Smooth muscle cell (in vitro differentiated cells): ENCODE measurements around the gene CELF3. TPM values are rescaled to one million over a fixed set of nuclear protein-coding genes. Genes with fewer than 3 reads are reported as not detected.

ENCODE experiments used
- DNase-seq: peaks from one replicate; lab custom pipeline; 2025; ENCODE audit not compliant: unreplicated experiment; lab: John Stamatoyannopoulos, UW
- H2AFZ ChIP-seq: fragments of 200-600 bp; sonication (generic); 2 replicates; pipeline ENCODE4 v1.6.0; 2016; ENCODE audit warnings: antibody characterized with exemption, low read depth, mild to moderate bottlenecking
- H3F3A ChIP-seq: fragments of 200-600 bp; sonication (generic); 2 replicates; pipeline ENCODE4 v1.6.0; 2017; ENCODE audit warnings: antibody characterized with exemption, low read depth
- H3K27ac ChIP-seq: fragments of 200-600 bp; sonication (generic); 2 replicates; pipeline ENCODE4 v1.5.1; 2016; ENCODE audit warnings: low read depth, mild to moderate bottlenecking
- H3K27me3 ChIP-seq: fragments of 200-600 bp; sonication (generic); 2 replicates; pipeline ENCODE4 v1.6.1; 2016; ENCODE audit warnings: low read depth, mild to moderate bottlenecking
- H3K36me3 ChIP-seq: fragments of 200-600 bp; sonication (generic); 2 replicates; pipeline ENCODE4 v1.5.1; 2016; ENCODE audit warnings: low read depth
- H3K4me1 ChIP-seq: fragments of 200-600 bp; sonication (generic); 2 replicates; pipeline ENCODE4 v1.5.1; 2016; ENCODE audit warnings: low read depth
- H3K4me2 ChIP-seq: fragments of 200-600 bp; sonication (generic); 2 replicates; pipeline ENCODE4 v1.6.0; 2016; ENCODE audit warnings: mild to moderate bottlenecking
- H3K4me3 ChIP-seq: fragments of 200-600 bp; sonication (generic); 2 replicates; pipeline ENCODE4 v1.5.1; 2016; ENCODE audit warnings: mild to moderate bottlenecking
- H3K79me2 ChIP-seq: fragments of 200-600 bp; sonication (generic); 2 replicates; pipeline ENCODE4 v1.6.0; 2016; ENCODE audit warnings: low read depth, mild to moderate bottlenecking
- H3K9ac ChIP-seq: fragments of 200-600 bp; sonication (generic); 2 replicates; pipeline ENCODE4 v1.6.0; 2016; ENCODE audit warnings: low read depth
- H3K9me3 ChIP-seq: fragments of 200-600 bp; sonication (generic); replicated peaks from 2 replicates; pipeline ENCODE4 v1.5.1; 2016; ENCODE audit warnings: low read depth
- H4K20me1 ChIP-seq: fragments of 200-600 bp; sonication (generic); 2 replicates; pipeline ENCODE4 v1.6.0; 2016; ENCODE audit warnings: low read depth
- WGBS: methylation state at CpG from one replicate; pipeline ENCODE4 v1.1.7; 2016; ENCODE audit warnings: low lambda C conversion rate; 5-methylcytosine and 5-hydroxymethylcytosine counted together
- polyA plus RNA-seq: library from polyadenylated mRNA; unstranded; fragments of >200 nt; fragmentation: Nextera tagmentation; extraction: Ambion mirVana; gene quantifications from 2 replicates; pipeline ENCODE4 v1.2.1, GENCODE V29; 2016
- total RNA-seq: library from RNA; depleted of rRNA; stranded (reverse); fragments of >200 nt; gene quantifications from 2 replicates; pipeline ENCODE4 v1.2.3, GENCODE V29; 2014
- TF ChIP-seq, protein P1 (sequence below): fragments of 200-600 bp; sonication (generic); IDR thresholded peaks from 2 replicates; pipeline ENCODE4 v1.5.1; 2017; ENCODE audit warnings: borderline replicate concordance, mild to moderate bottlenecking, antibody characterized with exemption; ENCODE audit not compliant: insufficient read depth, poor library complexity, severe bottlenecking

CELF3 gene
- total and polyA plus RNA-seq, 2 experiments from 2014 or later = not detected

DNA sequence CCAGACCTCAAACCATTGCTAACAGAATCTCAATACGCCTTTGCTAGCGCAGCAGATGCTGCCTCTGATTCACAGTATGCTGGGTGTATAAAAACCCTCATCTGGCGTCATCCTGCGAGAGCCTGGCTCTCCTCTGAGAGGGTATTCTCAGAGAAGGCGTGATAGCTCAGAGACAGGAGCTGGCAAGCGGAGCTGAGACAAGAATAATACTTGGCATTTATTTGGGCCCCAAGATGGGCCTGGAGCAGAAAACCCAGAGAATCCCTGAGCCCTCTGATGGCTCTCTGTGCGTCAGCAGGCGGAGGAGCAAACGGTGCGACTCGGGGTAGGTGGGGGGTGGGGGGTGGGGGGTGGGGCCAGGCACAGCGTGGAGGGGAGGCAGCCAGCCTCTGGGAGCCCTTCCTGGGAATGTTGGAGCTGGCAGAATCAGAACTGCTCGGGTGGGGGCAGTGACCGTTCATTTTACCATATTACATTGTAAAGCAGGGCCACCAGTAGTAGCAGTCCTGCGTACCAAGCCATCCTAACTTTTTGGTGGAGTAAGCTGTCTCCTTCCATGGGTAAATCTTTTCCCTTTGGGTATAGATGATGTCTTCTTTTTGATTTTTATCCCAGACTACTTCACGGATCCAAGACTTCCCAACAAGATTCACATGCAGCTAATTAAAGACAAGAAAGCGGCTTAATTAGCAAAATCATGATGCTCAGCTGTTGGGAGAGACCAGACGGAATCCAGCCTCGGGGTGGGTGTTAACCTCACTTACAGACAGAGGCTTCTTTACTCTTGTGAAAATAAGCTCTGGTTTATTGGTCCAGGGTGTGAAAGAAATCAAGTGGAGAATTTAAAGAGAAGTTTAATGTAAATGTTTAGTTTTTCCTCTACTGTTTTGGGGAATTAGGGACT is 11.8 kb upstream of the CELF3 start:
- Histone ChIP-seq H4K20me1 (no peaks in the 10 kb centered on the region), H3K27ac (no peak overlapping the region), H3K9ac (no peak overlapping the region), H3F3A (no peaks in the 10 kb centered on the region), H3K9me3 (no peaks in the 10 kb centered on the region), H3K36me3 (no peaks in the 10 kb centered on the region), H3K4me1 (peaks cover 5% of the 10 kb centered on the region), H3K4me3 (peak overlapping the region; percentile 26), H3K4me2 (peak overlapping the region; percentile 72), H3K27me3 (peaks cover 12% of the 10 kb centered on the region), H3K79me2 (no peaks in the 10 kb centered on the region), H2AFZ (peak overlapping the region; percentile 78)
- 24% methylated on average over 19 of the region's 19 CpGs for WGBS
- DNase-seq = no peak
- TF ChIP-seq, protein P1, sequence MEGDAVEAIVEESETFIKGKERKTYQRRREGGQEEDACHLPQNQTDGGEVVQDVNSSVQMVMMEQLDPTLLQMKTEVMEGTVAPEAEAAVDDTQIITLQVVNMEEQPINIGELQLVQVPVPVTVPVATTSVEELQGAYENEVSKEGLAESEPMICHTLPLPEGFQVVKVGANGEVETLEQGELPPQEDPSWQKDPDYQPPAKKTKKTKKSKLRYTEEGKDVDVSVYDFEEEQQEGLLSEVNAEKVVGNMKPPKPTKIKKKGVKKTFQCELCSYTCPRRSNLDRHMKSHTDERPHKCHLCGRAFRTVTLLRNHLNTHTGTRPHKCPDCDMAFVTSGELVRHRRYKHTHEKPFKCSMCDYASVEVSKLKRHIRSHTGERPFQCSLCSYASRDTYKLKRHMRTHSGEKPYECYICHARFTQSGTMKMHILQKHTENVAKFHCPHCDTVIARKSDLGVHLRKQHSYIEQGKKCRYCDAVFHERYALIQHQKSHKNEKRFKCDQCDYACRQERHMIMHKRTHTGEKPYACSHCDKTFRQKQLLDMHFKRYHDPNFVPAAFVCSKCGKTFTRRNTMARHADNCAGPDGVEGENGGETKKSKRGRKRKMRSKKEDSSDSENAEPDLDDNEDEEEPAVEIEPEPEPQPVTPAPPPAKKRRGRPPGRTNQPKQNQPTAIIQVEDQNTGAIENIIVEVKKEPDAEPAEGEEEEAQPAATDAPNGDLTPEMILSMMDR = no peak

DNA sequence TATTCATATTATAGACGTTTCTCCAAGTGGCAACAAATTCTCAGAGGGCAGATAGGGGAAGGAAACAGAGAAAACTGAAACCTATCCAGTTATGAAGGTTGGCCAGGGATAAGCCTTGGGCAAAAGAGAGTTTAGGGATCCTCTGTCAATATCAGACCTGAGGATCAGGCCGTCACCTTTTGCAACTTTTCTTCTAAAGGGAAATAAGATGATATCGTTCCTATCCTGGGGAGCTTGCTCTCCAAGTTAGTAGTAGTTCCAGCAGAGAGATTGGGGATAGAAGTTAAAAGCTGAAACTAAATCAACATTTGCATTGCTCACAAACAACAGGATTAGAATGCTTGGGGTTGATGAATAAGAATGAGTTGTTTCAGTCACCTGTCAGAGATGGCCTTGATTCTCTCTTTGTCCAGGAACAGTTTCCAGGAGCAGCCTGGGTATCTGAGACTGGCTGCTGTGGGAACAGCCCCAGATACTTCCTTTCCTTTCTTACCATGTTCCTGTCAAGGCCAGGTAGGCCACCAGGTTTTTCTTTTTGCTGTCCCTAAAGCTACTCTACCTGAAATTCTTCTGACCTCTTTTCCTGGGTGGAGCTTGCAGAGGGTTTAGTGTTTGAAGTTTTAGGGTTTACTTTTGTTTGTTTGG is 7.2 kb upstream of the CELF3 start:
- no peak overlapping the region for H3K4me2 ChIP-seq
- H3K36me3 ChIP-seq = no peaks in the 10 kb centered on the region
- no peak for DNase-seq
- no peaks in the 10 kb centered on the region for H3K9me3 ChIP-seq
- 67% methylated on average over 3 of the region's 3 CpGs for WGBS
- H3K9ac ChIP-seq = no peak overlapping the region
- no peak overlapping the region for H3K27ac ChIP-seq
- H3K4me3 ChIP-seq = no peak overlapping the region
- H3K79me2 ChIP-seq = no peaks in the 10 kb centered on the region
- no peaks in the 10 kb centered on the region for H4K20me1 ChIP-seq
- H2AFZ ChIP-seq = no peak overlapping the region
- TF ChIP-seq, protein P1 = no peak
- H3K4me1 ChIP-seq = peaks cover 22% of the 10 kb centered on the region
- peaks cover 55% of the 10 kb centered on the region for H3K27me3 ChIP-seq
- peaks cover 3% of the 10 kb centered on the region for H3F3A ChIP-seq

DNA sequence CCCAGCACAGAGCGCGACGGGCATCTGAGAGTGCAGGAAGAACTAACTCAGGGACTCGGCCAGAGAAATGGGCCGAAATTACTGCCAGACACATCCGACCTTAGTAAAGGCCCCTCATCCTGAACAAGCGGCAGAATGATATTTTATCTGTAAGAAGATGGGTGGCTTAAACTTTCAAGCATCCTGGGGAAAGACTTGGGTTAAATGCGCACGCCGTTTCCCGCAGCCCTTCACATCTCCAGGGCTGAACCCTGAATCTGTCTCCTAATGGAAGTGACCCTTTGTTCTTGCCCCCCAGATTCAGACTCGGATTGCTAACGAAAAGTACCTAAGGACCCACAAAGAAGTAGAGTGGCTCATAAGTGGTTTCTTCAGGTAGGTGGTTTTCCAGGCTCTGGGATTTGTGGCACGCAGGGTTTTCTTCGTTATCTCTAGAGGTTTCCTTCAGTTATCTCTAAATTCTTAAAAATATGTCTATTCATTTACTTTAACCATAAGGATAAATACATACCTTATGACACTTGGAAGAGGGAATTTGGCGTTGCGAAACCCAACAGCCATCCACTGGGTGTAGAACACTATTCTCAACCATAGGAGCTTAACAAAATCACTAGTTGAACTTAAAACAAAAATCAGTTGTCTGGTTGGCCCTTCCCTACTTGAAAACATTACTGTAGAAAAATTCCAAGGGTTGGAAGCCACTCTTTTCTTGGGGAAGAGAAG is 5.3 kb upstream of the CELF3 start:
- DNase-seq = no peak
- Histone ChIP-seq H4K20me1 (no peaks in the 10 kb centered on the region), H3F3A (peaks cover 3% of the 10 kb centered on the region), H3K9ac (no peak overlapping the region), H3K27me3 (peaks cover 69% of the 10 kb centered on the region), H3K79me2 (no peaks in the 10 kb centered on the region), H2AFZ (peak overlapping the region; percentile 43), H3K9me3 (no peaks in the 10 kb centered on the region), H3K4me1 (peaks cover 17% of the 10 kb centered on the region), H3K4me2 (peak overlapping the region; percentile 90), H3K36me3 (no peaks in the 10 kb centered on the region), H3K4me3 (peak overlapping the region; percentile 51), H3K27ac (no peak overlapping the region)
- TF ChIP-seq, protein P1 = no peak
- 40% methylated on average over 17 of the region's 17 CpGs for WGBS
